H1 (cell line): ENCODE measurements around the gene TMEM147. TPM values are rescaled to one million over a fixed set of nuclear protein-coding genes. Genes with fewer than 3 reads are reported as not detected.

Source experiments
- CTCF ChIA-PET: fragments of 300-600 bp; sonication (Branson Sonifier 250); formaldehyde crosslinking; loops from one replicate; lab custom pipeline; 2021; ENCODE audit not compliant: partially characterized antibody; lab: Charles Lee
- POLR2A ChIA-PET: fragments of 300-600 bp; sonication (Branson Sonifier 250); formaldehyde crosslinking; loops from one replicate; lab custom pipeline; 2021; ENCODE audit warnings: inconsistent platforms; ENCODE audit not compliant: partially characterized antibody; lab: Charles Lee
- DNase-seq, 2 experiments: peaks; one replicate each; pipeline versions ENCODE4 v3.0.0 to v3.0.0-alpha.2; 2010 to 2022; ENCODE audit warnings: low spot score in 2 of 2, low read depth in 1 of 2, mixed read lengths in 1 of 2
- FAIRE-seq: peaks from 2 replicates; lab custom pipeline; 2011; peaks lifted over from hg19 to GRCh38; lab: Jason Lieb, UNC
- H2AFZ ChIP-seq: 2 replicates; pipeline ENCODE4 v1.8.1; 2012; ENCODE audit warnings: low read length, inconsistent platforms
- H2AK5ac ChIP-seq: 2 replicates; pipeline ENCODE4 v1.6.1; 2013; ENCODE audit warnings: low read depth, low read length
- H2BK120ac ChIP-seq: replicated peaks from 2 replicates; pipeline ENCODE3; 2013; ENCODE audit warnings: low read depth, low read length, inconsistent platforms
- H2BK12ac ChIP-seq: 2 replicates; pipeline ENCODE4 v1.6.1; 2013; ENCODE audit warnings: low read depth, low read length
- H2BK15ac ChIP-seq: 2 replicates; pipeline ENCODE4 v1.6.1; 2013; ENCODE audit warnings: low read length
- H2BK20ac ChIP-seq: 2 replicates; pipeline ENCODE4 v1.6.1; 2013; ENCODE audit warnings: low read length
- H2BK5ac ChIP-seq: 2 replicates; pipeline ENCODE4 v1.6.1; 2013; ENCODE audit warnings: low read depth, low read length
- H3K14ac ChIP-seq: 2 replicates; pipeline ENCODE4 v1.6.1; 2013; ENCODE audit warnings: inconsistent platforms; ENCODE audit not compliant: insufficient read length
- H3K18ac ChIP-seq: 2 replicates; pipeline ENCODE4 v1.6.1; 2013; ENCODE audit warnings: low read length; ENCODE audit errors: extremely low read depth
- H3K23ac ChIP-seq: 2 replicates; pipeline ENCODE4 v1.6.1; 2013; ENCODE audit warnings: inconsistent platforms; ENCODE audit not compliant: insufficient read length
- H3K23me2 ChIP-seq: 2 replicates; pipeline ENCODE4 v1.6.1; 2013; ENCODE audit warnings: low read depth, low read length
- H3K27ac ChIP-seq: 2 replicates; pipeline ENCODE4 v1.6.1; 2011; ENCODE audit warnings: low read depth, low read length, inconsistent platforms
- H3K27me3 ChIP-seq, 4 experiments: replicated peaks in 1 of 4; 1 replicate in 1 of 4; 2 replicates in 3 of 4; pipeline versions ENCODE4 v1.6.1 to v1.8.1; 2011 to 2013; ENCODE audit warnings: low read length in 3 of 4, mild to moderate bottlenecking in 3 of 4, inconsistent platforms in 2 of 4, mixed read lengths in 2 of 4, moderate library complexity in 1 of 4; ENCODE audit not compliant: control insufficient read depth in 3 of 4, insufficient read depth in 3 of 4; ENCODE audit errors: extremely low read depth in 1 of 4
- H3K36me3 ChIP-seq, 4 experiments: 2 replicates each; pipeline versions ENCODE4 v1.6.1 to v1.8.1; 2011 to 2013; ENCODE audit warnings: mild to moderate bottlenecking in 4 of 4, low read length in 3 of 4, moderate library complexity in 2 of 4, control low read depth in 1 of 4, inconsistent platforms in 1 of 4; ENCODE audit not compliant: insufficient read depth in 4 of 4, control insufficient read depth in 2 of 4
- H3K4ac ChIP-seq: replicated peaks from 2 replicates; pipeline ENCODE3; 2013; ENCODE audit warnings: low read length, low read depth, mixed read lengths, inconsistent platforms; ENCODE audit not compliant: insufficient read length
- H3K4me1 ChIP-seq, 4 experiments: replicated peaks in 1 of 4; 1 replicate in 1 of 4; 2 replicates in 3 of 4; pipeline versions ENCODE4 v1.6.1 to v1.8.1; 2011 to 2013; ENCODE audit warnings: low read length in 3 of 4, inconsistent platforms in 2 of 4, mixed read lengths in 1 of 4; ENCODE audit not compliant: insufficient read depth in 4 of 4, control insufficient read depth in 3 of 4
- H3K4me2 ChIP-seq, 2 experiments: 2 replicates each; pipeline versions ENCODE4 v1.6.1 to v1.8.1; 2011 to 2013; ENCODE audit warnings: low read depth in 2 of 2, low read length in 2 of 2, control low read depth in 1 of 2, inconsistent platforms in 1 of 2, mild to moderate bottlenecking in 1 of 2; ENCODE audit not compliant: insufficient read depth in 1 of 2
- H3K4me3 ChIP-seq, 4 experiments: fragments of 200-600, 300-600 bp in 1 of 4; sonication (generic), shearing (Covaris generic), sonication (Bioruptor Twin) in 1 of 4; 2 replicates each; pipeline versions ENCODE4 v1.5.1 to v1.8.1; 2011 to 2016; ENCODE audit warnings: low read length in 4 of 4, low read depth in 3 of 4, control low read depth in 2 of 4, inconsistent platforms in 2 of 4, mild to moderate bottlenecking in 2 of 4, mixed read lengths in 1 of 4, moderate library complexity in 1 of 4; ENCODE audit not compliant: insufficient read depth in 2 of 4; ENCODE audit errors: extremely low read depth in 1 of 4
- H3K56ac ChIP-seq: replicated peaks from 2 replicates; pipeline ENCODE3; 2013; ENCODE audit warnings: low read depth, mild to moderate bottlenecking, mixed read lengths, low read length, inconsistent platforms; ENCODE audit not compliant: insufficient read length
- H3K79me1 ChIP-seq: 2 replicates; pipeline ENCODE4 v1.6.1; 2013; ENCODE audit warnings: low read depth, low read length, control low read depth
- H3K79me2 ChIP-seq, 2 experiments: 2 replicates each; pipeline versions ENCODE4 v1.6.1 to v1.8.1; 2012 to 2013; ENCODE audit warnings: low read length in 2 of 2, mild to moderate bottlenecking in 2 of 2, inconsistent platforms in 1 of 2; ENCODE audit not compliant: insufficient read depth in 2 of 2, control insufficient read depth in 1 of 2
- H3K9ac ChIP-seq, 4 experiments: replicated peaks in 1 of 4; 1 replicate in 1 of 4; 2 replicates in 3 of 4; pipeline versions ENCODE4 v1.6.1 to v1.8.1; 2011 to 2013; ENCODE audit warnings: low read depth in 3 of 4, low read length in 3 of 4, control low read depth in 2 of 4, mild to moderate bottlenecking in 2 of 4, moderate library complexity in 2 of 4, inconsistent platforms in 1 of 4; ENCODE audit errors: extremely low read depth in 1 of 4
- H3K9me3 ChIP-seq, 2 experiments: 2 replicates each; pipeline versions ENCODE4 v1.6.1 to v1.8.1; 2012 to 2013; ENCODE audit warnings: mild to moderate bottlenecking in 2 of 2, moderate library complexity in 2 of 2, control low read depth in 1 of 2, inconsistent platforms in 1 of 2, low read depth in 1 of 2, low read length in 1 of 2, mixed read lengths in 1 of 2; ENCODE audit not compliant: insufficient read depth in 2 of 2
- H4K20me1 ChIP-seq, 2 experiments: replicated peaks in 1 of 2; 2 replicates each; pipeline versions ENCODE3 to v1.8.1; 2011 to 2013; ENCODE audit warnings: inconsistent platforms in 2 of 2, low read length in 2 of 2, mild to moderate bottlenecking in 1 of 2; ENCODE audit not compliant: insufficient read depth in 2 of 2, control insufficient read depth in 1 of 2
- H4K5ac ChIP-seq: 2 replicates; pipeline ENCODE4 v1.6.1; 2013; ENCODE audit warnings: low read length, low read depth, mixed read lengths, inconsistent platforms; ENCODE audit not compliant: insufficient read length
- H4K8ac ChIP-seq: 2 replicates; pipeline ENCODE4 v1.8.0; 2013; ENCODE audit warnings: mild to moderate bottlenecking, moderate library complexity, low read length, inconsistent platforms; ENCODE audit not compliant: insufficient read depth; ENCODE audit errors: extremely low read depth
- H4K91ac ChIP-seq: replicated peaks from 2 replicates; pipeline ENCODE3; 2013; ENCODE audit warnings: low read length, mixed read lengths, inconsistent platforms; ENCODE audit not compliant: insufficient read length
- ATF3 ChIP-seq: IDR thresholded peaks from 2 replicates; pipeline ENCODE4 v1.6.1; 2011; ENCODE audit warnings: low read depth, mild to moderate bottlenecking, low read length; ENCODE audit not compliant: insufficient read depth
- CBX8 ChIP-seq: fragments of 300-800, 300-1000 bp; sonication (generic); IDR thresholded peaks from 2 replicates; pipeline ENCODE4 v1.7.1; 2016; ENCODE audit warnings: low read depth, low read length, borderline replicate concordance
- GABPA ChIP-seq: IDR thresholded peaks from 2 replicates; pipeline ENCODE4 v1.6.1; 2011; ENCODE audit warnings: mild to moderate bottlenecking, low read length, moderate library complexity, borderline replicate concordance; ENCODE audit not compliant: insufficient read depth
- HDAC2 ChIP-seq, 2 experiments: fragments of 300-600 bp in 1 of 2; sonication (generic) in 1 of 2; IDR thresholded peaks; 2 replicates each; pipeline ENCODE4 v1.6.1; 2011 to 2012; ENCODE audit warnings: low read depth in 2 of 2, low read length in 2 of 2, mild to moderate bottlenecking in 2 of 2, moderate library complexity in 2 of 2, borderline replicate concordance in 1 of 2, inconsistent platforms in 1 of 2
- KDM1A ChIP-seq: fragments of 200-600, 300-600 bp; sonication (generic); IDR thresholded peaks from 2 replicates; pipeline ENCODE4 v1.7.1; 2016; ENCODE audit warnings: mild to moderate bottlenecking, low read length, borderline replicate concordance
- KDM4A ChIP-seq: IDR thresholded peaks from one replicate; pipeline ENCODE4 v1.7.1; 2012; ENCODE audit warnings: low read depth, mild to moderate bottlenecking, moderate library complexity, low read length, inconsistent platforms; ENCODE audit not compliant: severe bottlenecking
- PHF8 ChIP-seq: fragments of 200-600 bp; sonication (generic); conservative IDR thresholded peaks from 2 replicates; pipeline ENCODE4 v1.7.1; 2012; ENCODE audit warnings: low read depth, mild to moderate bottlenecking, inconsistent platforms, low read length, moderate library complexity
- USF2 ChIP-seq: IDR thresholded peaks from 2 replicates; pipeline ENCODE4 v1.6.1; 2011; ENCODE audit warnings: low read length, improper control_type of control experiment
- WGBS, 2 experiments: shearing (Covaris generic) in 1 of 2; methylation state at CpG; one replicate each; pipeline versions ENCODE4 v1.1.6 to v1.1.7; 2013 to 2015; ENCODE audit warnings: low lambda C conversion rate in 2 of 2, mixed read lengths in 2 of 2, inconsistent platforms in 1 of 2, low coverage in 1 of 2, missing lambda C conversion rate in 1 of 2; ENCODE audit not compliant: insufficient replicate concordance in 2 of 2, insufficient coverage in 1 of 2, insufficient read length in 1 of 2; ENCODE audit errors: extremely low coverage in 1 of 2, missing lambda C conversion rate in 1 of 2; 5-methylcytosine and 5-hydroxymethylcytosine counted together
- polyA plus RNA-seq, 7 experiments: library from polyadenylated mRNA; depleted of rRNA in 3 of 7; stranded (reverse) in 5 of 7; unstranded in 2 of 7; fragments of >200 nt in 5 of 7; fragments of 200-250 nt in 2 of 7; gene quantifications; 1 replicate in 5 of 7; 2 replicates in 1 of 7; 4 replicates in 1 of 7; pipeline versions ENCODE4 v1.2.1 to v1.2.3, GENCODE V29; 2011 to 2013; ENCODE audit warnings: missing spikeins in 2 of 7, mixed read lengths in 2 of 7
- total RNA-seq: library from RNA; stranded (reverse); fragmentation: NEBNext Ultra II Directional; extraction: Animal tissue kit (Norgen Biotek cat#: 25700); gene quantifications from 2 replicates; pipeline ENCODE4 v1.2.1, GENCODE V29; 2021

Gene TMEM147
- total and polyA plus RNA-seq, 2 of the 8 experiments (the other 6 are each of a cell fraction or from before 2014, with no cell fraction given): 159 to 418 TPM

- WGBS, 2 experiments: 88% methylated on average over 3 of the region's 3 CpGs; no CpG with 5 or more reads in 1 of the 2 experiments
- Histone ChIP-seq H3K4me1 (peaks cover 0 to 5% (median 3%) of the 10 kb centered on the region in 4 experiments; a peak in 3 of 7 replicates), H2BK15ac (no peak overlapping the region), H3K14ac (no peak overlapping the region), H4K91ac (no peak overlapping the region), H2BK120ac (no peak overlapping the region), H3K9me3 (no peaks in the 10 kb centered on the region), H3K9ac (no peak overlapping the region; a peak in 2 of 7 replicates), H3K23ac (no peak overlapping the region), H3K23me2 (no peaks in the 10 kb centered on the region), H3K27me3 (no peaks in the 10 kb centered on the region), H3K27ac (no peak overlapping the region), H2AFZ (no peak overlapping the region), H3K4me2 (no peak overlapping the region), H4K8ac (0 out of 2 replicates have a peak overlapping the region, but pooled peaks have one; percentile 8), H2BK5ac (no peak overlapping the region), H3K18ac (no peak overlapping the region), H3K4ac (no peak overlapping the region), H4K5ac (no peak overlapping the region)
- no peak for DNase-seq
- TF ChIP-seq HDAC2 (IDR thresholded peaks at IDR 0.05; ENCODE audit: borderline replicate concordance in 1 of 2, low read depth in 2 of 2, low read length in 2 of 2) (no peak), CBX8 (no peak), GABPA (no peak), KDM1A (peak; percentile 23; the same call in 1 of the 2 replicates), KDM4A (no peak), ATF3 (no peak), PHF8 (no peak), USF2 (no peak)
- TF ChIP-seq, all 59 proteins: peak for 1
- Histone ChIP-seq H3K36me3 (peaks cover 11 to 45% (median 32%) of the 10 kb centered on the region in 4 experiments), H2BK20ac (no peak overlapping the region), H2AK5ac (no peak overlapping the region), H3K4me3 (no peak overlapping the region), H3K79me2 (no peaks in the 10 kb centered on the region), H2BK12ac (no peak overlapping the region), H4K20me1 (peaks cover 2 to 17% of the 10 kb centered on the region in 2 experiments), H3K79me1 (no peaks in the 10 kb centered on the region), H3K56ac (no peak overlapping the region)
- ChIA-PET CTCF (interaction anchor here (0.7 to 2.2 kb wide), 9 partner anchors 9 to 231 kb away, joined by 3 to 15 read pairs (median 4); no protein-coding TSS in a partner anchor), POLR2A (interaction anchor here (0.6 to 4.1 kb wide), 7 partner anchors 9 to 217 kb away, joined by 3 to 110 read pairs (median 4); partner anchors contain the start of gene CD22)
- no peak for FAIRE-seq
Measured at GRCh38 chr19:35498220-35498619, 47.2 kb upstream of the TMEM147 start.
